Measurements from ENCODE around the gene TANK.

DNA sequence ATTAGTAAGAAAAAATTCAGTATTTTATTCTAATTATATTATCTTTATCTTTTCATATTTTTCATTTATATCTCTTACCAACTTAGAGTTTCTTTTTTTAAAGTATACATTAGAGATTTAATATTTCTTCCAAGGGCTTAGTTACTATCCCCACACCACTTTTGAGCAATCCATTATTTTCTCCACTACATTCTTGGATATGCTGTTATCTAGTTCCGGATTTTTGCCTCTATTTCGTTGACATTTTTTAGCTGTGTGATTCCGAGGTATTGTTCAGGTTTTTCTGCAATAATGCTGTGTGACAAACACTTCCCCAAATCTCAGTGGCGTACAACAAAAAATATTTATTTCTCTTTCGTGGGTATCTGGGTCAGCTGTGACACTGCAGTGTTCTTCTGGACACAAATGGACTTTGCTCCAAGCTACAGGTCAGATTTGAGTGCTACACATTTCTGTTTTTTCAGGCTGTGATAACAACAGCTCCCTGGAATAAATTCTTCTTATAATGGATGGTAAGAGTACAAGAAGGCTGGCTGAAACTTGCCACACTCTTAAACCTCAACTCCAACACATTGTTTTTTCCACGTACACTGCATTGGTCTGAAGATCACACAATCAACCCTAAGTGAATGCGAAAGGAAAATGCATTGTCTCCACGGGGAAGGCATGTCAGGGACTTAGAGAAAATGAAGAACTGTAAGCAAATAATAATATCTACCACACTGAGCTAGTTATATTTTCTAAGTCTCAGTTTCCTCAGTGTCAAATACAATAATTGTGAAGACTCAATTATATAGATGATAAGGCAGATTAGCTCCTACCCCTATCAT, 97.1 kb downstream of the TANK start:
- TF ChIP-seq POLR2A (IDR thresholded peaks at IDR 0.05; ENCODE audit: low read depth): no peak
- TF ChIP-seq, protein P1, sequence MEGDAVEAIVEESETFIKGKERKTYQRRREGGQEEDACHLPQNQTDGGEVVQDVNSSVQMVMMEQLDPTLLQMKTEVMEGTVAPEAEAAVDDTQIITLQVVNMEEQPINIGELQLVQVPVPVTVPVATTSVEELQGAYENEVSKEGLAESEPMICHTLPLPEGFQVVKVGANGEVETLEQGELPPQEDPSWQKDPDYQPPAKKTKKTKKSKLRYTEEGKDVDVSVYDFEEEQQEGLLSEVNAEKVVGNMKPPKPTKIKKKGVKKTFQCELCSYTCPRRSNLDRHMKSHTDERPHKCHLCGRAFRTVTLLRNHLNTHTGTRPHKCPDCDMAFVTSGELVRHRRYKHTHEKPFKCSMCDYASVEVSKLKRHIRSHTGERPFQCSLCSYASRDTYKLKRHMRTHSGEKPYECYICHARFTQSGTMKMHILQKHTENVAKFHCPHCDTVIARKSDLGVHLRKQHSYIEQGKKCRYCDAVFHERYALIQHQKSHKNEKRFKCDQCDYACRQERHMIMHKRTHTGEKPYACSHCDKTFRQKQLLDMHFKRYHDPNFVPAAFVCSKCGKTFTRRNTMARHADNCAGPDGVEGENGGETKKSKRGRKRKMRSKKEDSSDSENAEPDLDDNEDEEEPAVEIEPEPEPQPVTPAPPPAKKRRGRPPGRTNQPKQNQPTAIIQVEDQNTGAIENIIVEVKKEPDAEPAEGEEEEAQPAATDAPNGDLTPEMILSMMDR (IDR thresholded peaks at IDR 0.05): no peak

Data from esophagus muscularis mucosa (tissue), 3 donors.